HG03025 (cell line): ENCODE measurements around the gene FRYL.
"Not testable (repeated sequence)": the region's sequence is repeated elsewhere in the genome, so short reads cannot be mapped to it uniquely, and the experiment has no call there.

ENCODE experiments used
- ATAC-seq: cut with Tn5 transposase; IDR thresholded peaks from one replicate; pipeline ENCODE4 v1.9.1; 2021; ENCODE audit warnings: mild to moderate bottlenecking, moderate library complexity; ENCODE audit not compliant: unreplicated experiment, low FRiP score

FRYL gene

GRCh38 chr4:48467891-48468290, 312.2 kb downstream of the FRYL start:
- ATAC-seq = no peak

GRCh38 chr4:48467442-48467841, 312.6 kb downstream of the FRYL start:
- no peak for ATAC-seq

GRCh38 chr4:48462363-48462762, 317.7 kb downstream of the FRYL start:
- no peak for ATAC-seq

- ATAC-seq = no peak
Observed at GRCh38 chr4:48461000-48461399, 319.1 kb downstream of the FRYL start.

- ATAC-seq = no peak
Observed at GRCh38 chr4:48454591-48454990, 325.5 kb downstream of the FRYL start.

GRCh38 chr4:48451656-48452055, 328.4 kb downstream of the FRYL start:
- not testable (repeated sequence) for ATAC-seq

GRCh38 chr4:48450740-48451139, 329.3 kb downstream of the FRYL start:
- no peak for ATAC-seq

- no peak for ATAC-seq
Observed at GRCh38 chr4:48449151-48449550, 330.9 kb downstream of the FRYL start.
